Body of pancreas (tissue), 4 donors: ENCODE measurements around the gene CHRDL2. TPM values are rescaled to one million over a fixed set of nuclear protein-coding genes. Genes with fewer than 3 reads are reported as not detected.

Experiments
- ATAC-seq: fragments of 150-250 bp; one replicate; pipeline ENCODE4 v1.9.1; 2016
- DNase-seq, 4 donors: peaks; one replicate each; pipeline ENCODE4 v3.0.0-alpha.2; 2019
- H3K27ac ChIP-seq, 4 donors: fragments of 200-600 bp; sonication (generic); 1 replicate in 3 of 4; 2 replicates in 1 of 4; pipeline versions ENCODE4 v1.5.1 to v1.6.1; 2016 to 2019; ENCODE audit warnings: mild to moderate bottlenecking in 1 of 4, mixed read lengths in 1 of 4, moderate library complexity in 1 of 4
- H3K27me3 ChIP-seq, 2 donors: fragments of 200-600 bp; sonication (generic); one replicate each; pipeline ENCODE4 v1.6.0; 2016; ENCODE audit warnings: mild to moderate bottlenecking in 1 of 2
- H3K36me3 ChIP-seq, 2 donors: fragments of 200-600 bp; sonication (generic); replicated peaks in 1 of 2; 2 replicates each; pipeline ENCODE4 v1.5.1; 2016; ENCODE audit warnings: low read depth in 2 of 2; ENCODE audit not compliant: insufficient read depth in 1 of 2
- H3K4me1 ChIP-seq: fragments of 200-600 bp; sonication (generic); one replicate; pipeline ENCODE4 v1.6.0; 2016
- H3K4me3 ChIP-seq, 2 donors: fragments of 200-600 bp; sonication (generic); 1 replicate in 1 of 2; 2 replicates in 1 of 2; pipeline ENCODE4 v1.5.1; 2016 to 2019
- H3K9me3 ChIP-seq, 3 donors: fragments of 200-600 bp; sonication (generic); 1 replicate in 2 of 3; 2 replicates in 1 of 3; pipeline ENCODE4 v1.5.1; 2016
- POLR2A ChIP-seq, 3 donors: fragments of 450-650 bp; IDR thresholded peaks; one replicate each; pipeline ENCODE4 v1.6.1; 2016; ENCODE audit warnings: antibody characterized with exemption in 3 of 3, mild to moderate bottlenecking in 2 of 3
- WGBS, 2 donors: methylation state at CpG; one replicate each; pipeline ENCODE4 v1.1.5; 2017; 5-methylcytosine and 5-hydroxymethylcytosine counted together
- intact Hi-C: fragments of 100-400 bp; cut with DNase I; formaldehyde crosslinking; loops from one replicate; pipeline ENCODE4 v1.15.1; 2023
- total RNA-seq, 2 donors: library from RNA; depleted of rRNA; stranded (reverse); fragments of >200 nt; gene quantifications; one replicate each; pipeline ENCODE4 v1.1.0, GENCODE V29; 2016
- TF ChIP-seq, protein P1 (sequence below), 7 experiments: fragments of 450-650 bp in 4 of 7; fragments of 200-600 bp in 3 of 7; sonication (generic) in 3 of 7; IDR thresholded peaks; one replicate each; pipeline ENCODE4 v1.5.1; 2016 to 2019; ENCODE audit warnings: antibody characterized with exemption in 7 of 7

CHRDL2 gene
- total RNA-seq, 2 donors from 2014 or later: not detected

DNA sequence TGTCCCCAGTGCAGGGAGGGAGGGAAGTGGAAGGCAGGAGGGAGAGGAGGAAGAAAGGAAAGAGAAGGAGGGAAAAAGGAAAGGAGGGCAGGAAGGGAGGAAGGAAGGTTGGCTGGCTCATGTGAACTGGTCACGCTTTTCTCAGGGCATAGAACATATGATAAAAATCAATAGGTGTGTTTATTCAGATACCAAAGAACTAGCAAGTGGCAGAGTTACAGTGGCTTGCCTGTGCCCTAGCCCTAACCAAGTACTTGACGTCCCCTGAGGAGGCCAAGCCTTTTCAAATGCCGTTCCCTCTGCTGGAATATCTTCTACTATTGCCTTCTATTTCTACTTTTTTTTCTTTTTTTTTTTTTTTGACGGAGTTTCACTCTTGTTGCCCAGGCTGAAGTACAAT is 33.5 kb downstream of the CHRDL2 start:
- peaks cover 39% of the 10 kb centered on the region for H3K4me1 ChIP-seq
- intact Hi-C loops: no loop called here
- ATAC-seq: peak; percentile 27
- peak overlapping the region; percentile 44 to 86 (median 78) for H3K27ac ChIP-seq
- DNase-seq: peak in 2 of 4 donors; percentile 31 to 39
- WGBS, 2 donors: 45 to 47% methylated on average over 4 of the region's 4 CpGs
- no peaks in the 10 kb centered on the region for H3K27me3 ChIP-seq
- H3K36me3 ChIP-seq: no peaks in the 10 kb centered on the region
- no peak overlapping the region for H3K4me3 ChIP-seq
- no peaks in the 10 kb centered on the region for H3K9me3 ChIP-seq
- no peak for TF ChIP-seq POLR2A (IDR thresholded peaks at IDR 0.05)
- TF ChIP-seq, protein P1, sequence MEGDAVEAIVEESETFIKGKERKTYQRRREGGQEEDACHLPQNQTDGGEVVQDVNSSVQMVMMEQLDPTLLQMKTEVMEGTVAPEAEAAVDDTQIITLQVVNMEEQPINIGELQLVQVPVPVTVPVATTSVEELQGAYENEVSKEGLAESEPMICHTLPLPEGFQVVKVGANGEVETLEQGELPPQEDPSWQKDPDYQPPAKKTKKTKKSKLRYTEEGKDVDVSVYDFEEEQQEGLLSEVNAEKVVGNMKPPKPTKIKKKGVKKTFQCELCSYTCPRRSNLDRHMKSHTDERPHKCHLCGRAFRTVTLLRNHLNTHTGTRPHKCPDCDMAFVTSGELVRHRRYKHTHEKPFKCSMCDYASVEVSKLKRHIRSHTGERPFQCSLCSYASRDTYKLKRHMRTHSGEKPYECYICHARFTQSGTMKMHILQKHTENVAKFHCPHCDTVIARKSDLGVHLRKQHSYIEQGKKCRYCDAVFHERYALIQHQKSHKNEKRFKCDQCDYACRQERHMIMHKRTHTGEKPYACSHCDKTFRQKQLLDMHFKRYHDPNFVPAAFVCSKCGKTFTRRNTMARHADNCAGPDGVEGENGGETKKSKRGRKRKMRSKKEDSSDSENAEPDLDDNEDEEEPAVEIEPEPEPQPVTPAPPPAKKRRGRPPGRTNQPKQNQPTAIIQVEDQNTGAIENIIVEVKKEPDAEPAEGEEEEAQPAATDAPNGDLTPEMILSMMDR (IDR thresholded peaks at IDR 0.05): no peak

DNA sequence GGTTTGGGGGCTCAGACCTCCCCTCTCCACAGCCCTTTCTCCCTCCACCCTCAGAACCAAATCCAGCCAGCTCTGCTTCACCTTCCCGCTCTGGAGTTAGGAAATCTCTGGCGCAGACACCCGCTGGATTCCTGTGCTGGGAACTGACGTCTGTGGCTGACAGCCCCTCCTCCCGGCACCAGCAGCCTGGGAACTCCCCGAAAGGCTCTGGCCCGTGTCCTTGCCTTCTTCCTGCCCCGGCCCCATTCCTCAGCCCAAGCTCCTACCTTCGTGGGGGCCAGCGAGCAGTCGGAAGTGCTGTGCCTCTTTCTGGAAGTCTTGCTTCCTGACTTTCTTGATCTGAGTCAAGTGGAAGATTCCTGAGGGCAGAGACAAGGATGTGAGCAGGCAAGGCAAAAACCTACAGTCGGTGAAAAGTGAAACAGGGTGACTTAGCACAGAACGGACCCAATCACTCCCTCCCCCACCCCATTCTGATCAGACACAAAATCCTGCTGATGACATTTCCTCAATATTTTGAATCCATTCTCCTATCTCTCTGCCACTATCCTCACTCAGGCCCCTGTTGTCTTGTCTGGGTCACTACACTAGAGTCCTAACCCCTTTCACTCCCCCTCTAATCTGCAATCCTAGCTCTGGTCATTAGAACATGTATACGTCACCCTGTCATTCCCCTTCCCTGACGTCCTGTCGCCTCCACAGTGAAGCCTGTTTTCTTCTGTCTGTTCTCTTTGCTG is 34.1 kb downstream of the CHRDL2 start:
- intact Hi-C loops: no loop called here
- peaks cover 33% of the 10 kb centered on the region for H3K4me1 ChIP-seq
- no peaks in the 10 kb centered on the region for H3K27me3 ChIP-seq
- H3K27ac ChIP-seq: peak overlapping the region; percentile 44 to 86 (median 78)
- H3K4me3 ChIP-seq: no peak overlapping the region
- peak; percentile 81 to 92 (median 88) for DNase-seq
- WGBS, 2 donors: 22 to 25% methylated on average over 15 to 16 of the region's 16 CpGs
- H3K9me3 ChIP-seq: no peaks in the 10 kb centered on the region
- no peaks in the 10 kb centered on the region for H3K36me3 ChIP-seq
- peak; percentile 33 to 83 (median 79) for TF ChIP-seq POLR2A (IDR thresholded peaks at IDR 0.05)
- TF ChIP-seq, protein P1 (IDR thresholded peaks at IDR 0.05): no peak
- ATAC-seq: peak; percentile 93

DNA sequence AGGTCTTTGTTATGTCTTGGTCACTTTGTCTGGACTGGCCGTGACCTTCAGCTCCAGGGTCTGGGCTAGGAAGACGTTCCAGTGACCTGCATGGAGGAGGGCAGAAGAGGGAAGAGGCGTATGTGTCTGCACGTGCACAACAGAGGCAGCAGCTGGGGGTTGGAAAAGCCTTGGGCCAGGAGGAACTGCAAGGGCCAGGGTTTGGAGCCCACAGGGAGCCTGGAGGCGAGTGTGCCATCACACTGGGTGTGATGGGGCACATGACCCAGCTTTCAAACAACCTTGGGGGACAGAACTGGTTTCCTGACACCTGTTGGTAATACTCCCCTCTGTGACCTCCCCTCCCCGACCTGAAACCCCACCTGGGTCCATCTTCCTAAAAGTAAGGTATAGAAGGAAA is 34.7 kb downstream of the CHRDL2 start:
- peaks cover 33% of the 10 kb centered on the region for H3K4me1 ChIP-seq
- intact Hi-C loops: no loop called here
- DNase-seq (peak in 1 of 4 donors; percentile 32), ATAC-seq (peak; percentile 7)
- H3K9me3 ChIP-seq: no peaks in the 10 kb centered on the region
- peak overlapping the region; percentile 44 to 86 (median 78) for H3K27ac ChIP-seq
- no peak overlapping the region for H3K4me3 ChIP-seq
- H3K27me3 ChIP-seq: no peaks in the 10 kb centered on the region
- TF ChIP-seq, protein P1 (IDR thresholded peaks at IDR 0.05): no peak
- TF ChIP-seq POLR2A (IDR thresholded peaks at IDR 0.05): no peak
- H3K36me3 ChIP-seq: no peaks in the 10 kb centered on the region
- 64 to 65% methylated on average over 6 of the region's 6 CpGs for WGBS, 2 donors

DNA sequence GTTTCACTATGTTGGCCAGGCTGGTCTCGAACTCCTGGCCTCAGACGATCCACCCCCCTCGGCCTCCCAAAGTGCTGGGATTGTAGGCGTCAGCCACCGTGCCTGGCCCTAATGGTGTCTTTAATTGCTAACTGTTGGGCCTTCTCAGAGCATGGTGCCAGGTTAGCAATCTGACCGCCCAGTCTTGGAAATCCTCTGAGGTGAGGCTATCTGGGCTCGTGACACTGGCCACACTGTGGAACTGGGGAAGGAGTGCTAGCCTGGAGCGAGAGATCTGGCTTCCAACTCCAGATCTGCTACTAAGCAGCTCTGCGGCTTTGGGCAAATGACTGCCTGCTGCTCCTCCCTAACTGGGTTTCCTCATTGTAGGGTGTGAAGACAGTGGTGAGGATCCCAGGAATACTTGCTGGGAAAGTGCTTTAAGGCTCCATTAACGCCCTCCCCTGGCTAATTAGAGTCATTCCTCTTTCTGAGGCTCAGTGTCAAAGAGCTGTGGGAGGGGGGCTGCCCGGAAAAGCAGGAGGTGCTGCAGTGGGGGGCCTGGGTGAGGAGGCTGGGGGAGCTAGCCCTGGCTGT is 35.4 kb downstream of the CHRDL2 start:
- peaks cover 33% of the 10 kb centered on the region for H3K4me1 ChIP-seq
- no peak overlapping the region for H3K4me3 ChIP-seq
- DNase-seq: no peak
- no peaks in the 10 kb centered on the region for H3K9me3 ChIP-seq
- H3K27ac ChIP-seq: peak overlapping the region in 3 of 4 donors; percentile 72 to 86 (median 85)
- intact Hi-C loops: no loop called here
- ATAC-seq: no peak
- TF ChIP-seq, protein P1 (IDR thresholded peaks at IDR 0.05): no peak
- H3K36me3 ChIP-seq: no peaks in the 10 kb centered on the region
- H3K27me3 ChIP-seq: no peaks in the 10 kb centered on the region
- WGBS, 2 donors: 87 to 93% methylated on average over 8 to 11 of the region's 11 CpGs
